Glomerular visceral epithelial cell (primary cell): ENCODE data around the gene SPTBN4.
"Not testable (repeated sequence)": the region's sequence is repeated elsewhere in the genome, so short reads cannot be mapped to it uniquely, and the experiment has no call there.

Source experiments
- DNase-seq: peaks from one replicate; pipeline ENCODE4 v3.0.0-alpha.2; 2016; ENCODE audit errors: extremely low spot score

Gene SPTBN4

DNA sequence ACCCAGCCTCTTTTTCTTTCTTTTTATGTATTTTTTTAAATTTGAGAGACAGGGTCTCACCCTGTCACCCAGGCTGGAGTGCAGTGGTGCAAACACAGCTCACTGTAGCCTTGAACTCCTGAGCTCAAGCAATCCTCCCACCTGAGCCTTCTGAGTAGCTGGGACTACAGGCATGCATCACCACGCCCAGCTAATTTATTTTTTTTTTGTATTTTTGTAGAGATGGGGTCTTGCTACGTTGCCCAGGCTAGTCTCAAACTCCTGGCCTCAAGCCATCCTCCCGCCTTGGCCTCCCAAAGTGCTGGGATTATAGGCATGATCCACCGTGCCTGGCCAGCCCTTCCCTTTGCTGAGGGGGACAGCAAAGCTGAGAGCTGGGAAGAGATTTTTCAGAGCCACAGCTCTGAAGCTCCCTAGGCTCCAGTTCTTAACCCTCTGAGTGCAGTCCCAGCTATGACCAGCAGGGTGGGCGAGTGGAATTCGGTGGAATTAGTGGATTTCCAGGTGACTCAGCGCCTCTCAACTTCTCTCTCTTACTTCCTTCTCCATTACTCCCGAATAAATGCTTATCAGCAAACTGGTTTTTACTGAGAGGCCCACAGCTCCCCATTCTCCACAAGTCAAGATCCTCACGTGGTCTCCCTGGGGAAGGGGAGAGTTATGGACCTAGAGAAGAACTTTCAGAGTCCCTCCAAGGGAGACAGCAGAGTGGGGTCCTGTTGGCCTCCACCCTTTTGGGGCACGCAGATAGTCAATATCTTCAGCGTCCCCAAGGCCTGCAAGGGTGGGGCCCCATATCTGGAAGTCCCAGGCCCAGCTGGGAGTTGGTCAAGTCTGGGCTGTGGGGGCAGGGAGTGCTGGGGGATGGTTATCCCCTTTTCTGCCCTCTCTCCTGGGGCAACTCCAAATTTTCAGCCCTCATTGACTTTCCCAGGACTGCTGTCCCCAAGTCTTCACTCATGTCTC, 2.5 kb upstream of the SPTBN4 start:
- DNase-seq: peak; percentile 88

DNA sequence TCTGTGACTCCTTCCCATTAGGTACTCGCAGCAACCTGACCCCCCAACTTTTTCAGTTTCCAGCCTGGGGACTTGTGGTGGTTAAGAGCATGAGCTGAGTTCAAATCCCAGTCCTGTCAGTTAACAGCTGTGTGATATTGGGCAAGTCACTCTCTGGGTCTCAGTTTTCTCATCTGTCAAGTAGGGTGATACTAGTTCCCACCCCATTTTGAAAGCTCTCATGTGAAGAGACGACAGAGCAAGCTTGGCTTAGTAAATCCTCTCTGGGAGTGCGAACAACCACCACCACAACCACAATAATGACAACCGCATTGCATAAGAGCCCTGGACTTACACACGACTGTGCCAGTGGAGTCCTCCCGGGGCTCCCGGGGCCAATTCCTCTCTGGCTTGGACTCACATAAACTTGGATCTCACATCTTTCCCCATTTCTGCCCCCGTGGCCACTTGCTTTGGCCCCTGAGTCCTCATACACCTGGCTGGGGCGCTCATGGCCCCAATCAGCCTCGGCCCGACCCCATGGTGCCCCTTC, 1.7 kb upstream of the SPTBN4 start:
- DNase-seq: peak; percentile 85

DNA sequence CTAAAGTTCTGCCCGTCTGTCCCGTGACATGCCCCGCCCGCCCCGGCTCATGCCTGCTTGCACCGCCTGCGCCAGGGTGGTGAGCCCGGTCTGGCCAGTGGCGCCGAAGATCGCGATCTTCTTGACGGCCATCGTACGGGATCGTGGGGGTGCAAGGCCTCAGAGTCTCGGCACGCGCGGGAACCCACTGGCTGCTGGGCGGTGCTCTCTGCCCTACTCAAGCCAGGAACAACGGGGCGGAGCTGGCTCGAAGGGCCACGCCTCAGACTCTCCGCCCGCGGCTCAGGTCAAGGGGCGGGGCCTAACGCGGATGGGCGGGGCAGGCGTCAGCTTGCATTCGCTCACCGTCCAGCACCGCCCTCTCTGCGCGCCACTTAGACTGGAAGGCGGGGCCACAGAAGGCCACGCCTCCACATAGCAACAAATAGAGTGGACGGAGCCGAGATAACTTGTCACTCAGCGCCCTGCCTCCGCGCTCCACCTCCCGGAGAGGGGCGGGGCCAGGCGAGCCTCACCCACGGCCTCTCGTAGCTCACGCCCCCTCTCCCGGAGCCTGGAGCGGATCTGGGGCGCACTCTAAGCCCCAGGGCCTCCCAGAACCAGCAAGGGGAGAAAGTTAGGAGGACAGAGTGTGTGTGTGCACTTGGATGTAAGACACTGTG, 1.1 kb upstream of the SPTBN4 start, which contains the start of gene BLVRB:
TSS of gene BLVRB (minus strand) at position 189 of the 662 bp plus-strand sequence. CDS start at position 132, 57 bp downstream.
- DNase-seq: peak; percentile 100

DNA sequence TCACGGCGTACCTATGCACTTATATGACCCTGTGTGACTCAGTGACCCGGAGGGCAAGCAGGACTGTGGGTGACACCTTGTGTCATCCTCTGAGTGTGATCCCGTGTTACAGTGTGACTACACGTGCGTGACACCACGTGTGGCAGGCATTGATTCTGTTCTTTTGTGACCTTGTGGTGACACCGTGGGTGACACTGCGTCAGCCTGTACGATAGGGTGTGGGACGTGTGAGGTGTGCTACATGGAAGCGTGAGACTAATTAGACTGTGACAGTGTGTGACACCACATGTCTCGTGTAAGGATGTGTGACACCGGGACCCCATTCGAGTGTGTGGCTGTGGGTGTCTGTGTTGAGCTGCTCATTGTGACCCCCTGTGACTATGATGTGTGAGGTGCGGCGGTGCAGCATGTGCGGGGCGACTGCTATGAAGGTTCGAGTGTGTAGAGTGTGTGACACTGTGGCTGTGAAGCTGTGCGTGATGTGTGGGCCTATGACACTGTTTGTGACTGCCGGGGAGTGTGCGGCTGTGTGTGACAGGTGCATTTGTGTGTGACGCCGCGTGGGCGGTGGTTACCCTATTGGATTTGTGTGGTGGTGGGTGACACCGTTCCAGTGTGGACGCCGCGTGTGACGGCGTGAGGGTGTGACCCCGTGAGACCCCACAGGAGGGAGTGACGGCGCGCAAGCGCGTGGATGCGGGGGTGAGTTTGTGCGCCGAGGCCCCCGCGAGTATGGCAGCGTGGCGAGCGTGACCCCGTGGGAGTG, 399 bp upstream of the SPTBN4 start:
- no peak for DNase-seq

DNA sequence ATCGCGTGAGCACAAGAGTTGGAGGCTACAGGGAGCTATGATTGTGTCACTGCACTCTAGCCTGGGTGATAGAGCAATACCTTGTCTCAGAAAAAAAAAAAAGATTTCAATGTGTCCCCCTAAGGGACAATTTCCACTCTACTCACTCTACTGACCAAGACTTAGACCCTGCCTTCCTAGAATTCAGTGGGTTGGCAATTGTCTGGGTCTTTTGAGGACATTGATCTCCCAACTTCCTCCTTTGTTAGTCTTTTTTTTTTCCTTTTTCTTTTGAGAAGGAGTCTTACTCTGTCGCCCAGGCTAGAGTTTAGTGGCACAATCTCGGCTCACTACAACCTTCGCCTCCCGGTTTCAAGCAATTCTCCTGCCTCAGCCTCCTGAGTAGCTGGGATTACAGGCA, 2.2 kb downstream of the SPTBN4 start:
- no peak for DNase-seq

GRCh38 chr19:40471111-40471510, 4.3 kb downstream of the SPTBN4 start:
- no peak for DNase-seq

- DNase-seq: no peak
Measured at GRCh38 chr19:40472516-40472915, 5.7 kb downstream of the SPTBN4 start.

DNA sequence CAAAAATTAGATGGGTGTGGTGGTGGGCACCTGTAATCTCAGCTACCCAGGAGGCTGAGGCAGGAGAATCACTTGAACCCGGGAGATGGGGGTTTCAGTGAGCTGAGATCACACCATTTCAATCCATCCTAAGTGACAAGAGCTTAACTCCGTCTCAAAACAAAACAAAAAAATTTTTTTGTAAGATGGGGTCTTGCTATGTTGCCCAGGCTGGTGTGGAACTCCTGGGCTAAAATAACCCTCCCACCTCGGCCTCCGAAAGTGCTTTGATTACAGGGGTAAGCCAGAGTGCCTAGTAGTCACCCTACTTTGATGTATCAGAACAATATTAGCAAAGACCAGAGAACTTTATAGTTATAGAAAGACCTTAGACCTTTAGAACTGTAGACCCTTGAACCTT, 7.9 kb downstream of the SPTBN4 start:
- no peak for DNase-seq

- DNase-seq: not testable (repeated sequence)
Measured at GRCh38 chr19:40475878-40476644, 9.3 kb downstream of the SPTBN4 start.

DNA sequence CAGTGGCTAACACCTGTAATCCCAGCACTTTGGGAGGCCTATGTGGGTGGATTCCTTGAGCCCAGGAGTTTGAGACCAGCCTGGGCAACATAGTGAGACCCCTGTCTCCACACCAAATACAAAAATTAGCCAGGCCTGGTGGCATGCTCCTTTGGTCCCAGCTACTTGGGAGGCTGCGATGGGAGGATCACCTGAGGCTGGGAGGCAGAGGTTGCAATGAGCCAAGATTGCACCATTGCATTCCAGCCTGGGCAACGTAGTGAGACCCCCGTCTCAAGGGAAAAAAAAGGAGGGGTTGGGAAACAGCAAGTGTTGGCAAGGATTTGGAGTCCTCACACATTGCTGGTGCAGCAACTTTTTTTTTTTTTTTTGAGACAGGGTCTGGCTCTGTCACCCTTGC, 19.2 kb downstream of the SPTBN4 start:
- DNase-seq: no peak

DNA sequence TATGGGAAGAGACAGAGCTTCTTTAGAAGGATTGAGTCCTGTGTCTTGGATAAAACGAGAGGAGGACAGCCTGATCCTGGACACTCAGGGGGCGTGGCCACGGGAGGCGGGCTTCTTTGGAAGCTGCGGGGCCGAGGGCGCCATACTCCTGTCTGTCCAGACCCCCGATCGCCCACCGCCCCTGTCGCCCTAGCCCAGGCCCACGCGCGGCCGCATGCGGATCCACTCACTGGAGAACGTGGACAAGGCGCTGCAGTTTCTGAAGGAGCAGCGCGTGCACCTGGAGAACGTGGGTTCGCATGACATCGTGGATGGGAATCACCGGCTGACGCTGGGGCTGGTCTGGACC, 23.1 kb downstream of the SPTBN4 start:
- DNase-seq: no peak

DNA sequence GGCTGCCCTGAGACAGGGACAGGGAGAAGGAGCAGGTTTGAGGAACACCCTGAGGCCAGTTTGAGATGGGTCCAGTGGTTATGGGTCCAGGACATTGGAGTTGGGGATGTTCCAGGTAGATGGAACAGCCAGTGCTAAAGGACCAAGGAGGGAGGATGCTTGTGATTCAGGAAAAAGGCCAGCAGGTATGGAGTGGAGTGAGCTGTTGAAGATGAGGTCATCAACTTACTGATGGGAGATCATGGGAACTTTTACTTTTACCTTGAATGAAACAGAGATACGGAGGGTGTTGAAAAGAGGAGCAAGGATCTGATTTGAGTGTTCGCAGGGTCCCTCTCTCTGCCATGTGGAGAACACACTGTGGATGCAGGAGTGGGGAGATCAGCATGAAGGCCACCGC, 25.5 kb downstream of the SPTBN4 start:
- DNase-seq: no peak

GRCh38 chr19:40493778-40494177, 27.0 kb downstream of the SPTBN4 start:
- DNase-seq: no peak

- no peak for DNase-seq
Measured at GRCh38 chr19:40494191-40494838, 27.5 kb downstream of the SPTBN4 start.

DNA sequence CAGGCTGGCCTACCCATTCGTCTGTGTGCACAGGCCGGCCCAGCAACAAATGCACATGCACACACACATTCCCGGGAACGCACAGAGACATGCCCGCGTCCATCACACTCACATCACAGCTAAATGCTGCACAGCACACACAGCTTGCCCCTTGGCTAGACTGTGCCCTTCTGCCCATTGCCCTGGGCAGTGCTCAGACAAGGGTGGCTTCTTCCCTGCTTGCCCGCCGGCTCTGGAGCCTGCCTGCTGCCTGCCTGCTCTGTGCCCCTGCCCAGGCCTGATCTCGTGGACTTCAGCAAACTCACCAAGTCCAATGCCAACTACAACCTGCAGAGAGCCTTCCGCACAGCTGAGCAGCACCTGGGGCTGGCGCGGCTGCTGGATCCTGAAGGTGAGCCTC, 30.4 kb downstream of the SPTBN4 start:
- no peak for DNase-seq

DNA sequence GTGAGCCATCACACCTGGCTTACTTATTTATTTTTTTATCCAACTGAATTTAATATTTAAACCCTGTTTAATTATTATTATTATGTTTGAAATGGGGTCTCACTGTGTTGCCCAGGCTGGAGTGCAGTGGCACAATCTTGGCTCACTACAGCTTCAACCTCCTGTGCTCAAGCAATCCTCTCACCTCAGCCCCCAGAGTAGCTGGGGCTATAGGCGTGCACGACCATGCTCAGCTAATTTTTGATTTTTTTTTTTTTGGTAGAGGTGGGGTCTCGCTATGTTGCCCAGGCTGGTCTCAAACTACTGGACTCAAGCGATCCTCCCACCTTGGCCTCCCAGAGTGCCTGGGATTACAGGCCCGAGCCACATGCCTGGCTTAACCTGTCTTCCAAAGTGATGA, 32.5 kb downstream of the SPTBN4 start:
- no peak for DNase-seq

GRCh38 chr19:40500678-40501530, 34.1 kb downstream of the SPTBN4 start:
- not testable (repeated sequence) for DNase-seq

- DNase-seq: no peak
Measured at GRCh38 chr19:40501599-40501998, 34.8 kb downstream of the SPTBN4 start.

DNA sequence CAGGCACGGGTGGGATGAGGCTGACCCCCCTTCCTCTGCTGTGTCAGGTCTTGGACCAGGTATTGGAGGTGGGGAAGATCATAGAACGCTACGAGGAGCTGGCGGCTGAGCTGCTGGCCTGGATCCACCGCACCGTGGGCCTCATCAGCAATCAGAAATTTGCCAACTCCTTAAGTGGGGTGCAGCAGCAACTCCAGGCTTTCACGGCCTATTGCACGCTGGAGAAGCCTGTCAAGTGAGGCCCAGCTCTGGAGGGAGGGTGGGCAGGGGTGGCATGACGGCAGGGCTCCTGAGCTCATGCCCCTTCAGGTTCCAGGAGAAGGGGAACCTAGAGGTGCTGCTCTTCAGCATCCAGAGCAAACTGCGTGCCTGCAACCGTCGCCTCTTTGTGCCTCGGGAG, 35.3 kb downstream of the SPTBN4 start:
- DNase-seq: no peak
